GM12891 (cell line): Measurements from ENCODE around the gene IRF2BP2.

ENCODE experiments used
- DNase-seq: peaks from one replicate; pipeline ENCODE4 v3.0.0; 2011; ENCODE audit warnings: low spot score; ENCODE audit not compliant: insufficient read length
- FAIRE-seq: peaks from 2 replicates; lab custom pipeline; 2011; peaks lifted over from hg19 to GRCh38; lab: Jason Lieb, UNC
- PAX5 ChIP-seq: IDR thresholded peaks from 2 replicates; pipeline ENCODE4 v1.6.1; 2011; ENCODE audit warnings: low read length, moderate library complexity, mild to moderate bottlenecking; ENCODE audit not compliant: insufficient read depth, severe bottlenecking
- POLR2A ChIP-seq: IDR thresholded peaks from 2 replicates; pipeline ENCODE4 v1.6.1; 2011; ENCODE audit warnings: low read depth, low read length, control low read depth
- POLR2AphosphoS5 ChIP-seq: IDR thresholded peaks from 2 replicates; pipeline ENCODE4 v1.6.1; 2011; ENCODE audit warnings: low read depth, low read length, control low read depth
- POU2F2 ChIP-seq: IDR thresholded peaks from 2 replicates; pipeline ENCODE4 v1.6.1; 2011; ENCODE audit warnings: low read depth, mild to moderate bottlenecking, control low read depth, low read length, moderate library complexity
- SPI1 ChIP-seq: IDR thresholded peaks from 2 replicates; pipeline ENCODE4 v1.6.1; 2011; ENCODE audit warnings: low read depth, low read length, control low read depth
- TAF1 ChIP-seq: IDR thresholded peaks from 2 replicates; pipeline ENCODE4 v1.6.1; 2011; ENCODE audit warnings: low read depth, low read length, control low read depth

IRF2BP2 gene

GRCh38 chr1:234608911-234609690, 877 bp downstream of the IRF2BP2 start:
- FAIRE-seq = peak; percentile 67
- DNase-seq = no peak
- TF ChIP-seq TAF1 = no peak
- 0 out of 2 replicates have a peak, but pooled peaks have one; percentile 51 for TF ChIP-seq POU2F2
- TF ChIP-seq SPI1 = no peak
- peak; percentile 37 for TF ChIP-seq PAX5
- peak; percentile 74; the same call in 1 of the 2 replicates for TF ChIP-seq POLR2AphosphoS5
- peak; percentile 63 for TF ChIP-seq POLR2A

DNA sequence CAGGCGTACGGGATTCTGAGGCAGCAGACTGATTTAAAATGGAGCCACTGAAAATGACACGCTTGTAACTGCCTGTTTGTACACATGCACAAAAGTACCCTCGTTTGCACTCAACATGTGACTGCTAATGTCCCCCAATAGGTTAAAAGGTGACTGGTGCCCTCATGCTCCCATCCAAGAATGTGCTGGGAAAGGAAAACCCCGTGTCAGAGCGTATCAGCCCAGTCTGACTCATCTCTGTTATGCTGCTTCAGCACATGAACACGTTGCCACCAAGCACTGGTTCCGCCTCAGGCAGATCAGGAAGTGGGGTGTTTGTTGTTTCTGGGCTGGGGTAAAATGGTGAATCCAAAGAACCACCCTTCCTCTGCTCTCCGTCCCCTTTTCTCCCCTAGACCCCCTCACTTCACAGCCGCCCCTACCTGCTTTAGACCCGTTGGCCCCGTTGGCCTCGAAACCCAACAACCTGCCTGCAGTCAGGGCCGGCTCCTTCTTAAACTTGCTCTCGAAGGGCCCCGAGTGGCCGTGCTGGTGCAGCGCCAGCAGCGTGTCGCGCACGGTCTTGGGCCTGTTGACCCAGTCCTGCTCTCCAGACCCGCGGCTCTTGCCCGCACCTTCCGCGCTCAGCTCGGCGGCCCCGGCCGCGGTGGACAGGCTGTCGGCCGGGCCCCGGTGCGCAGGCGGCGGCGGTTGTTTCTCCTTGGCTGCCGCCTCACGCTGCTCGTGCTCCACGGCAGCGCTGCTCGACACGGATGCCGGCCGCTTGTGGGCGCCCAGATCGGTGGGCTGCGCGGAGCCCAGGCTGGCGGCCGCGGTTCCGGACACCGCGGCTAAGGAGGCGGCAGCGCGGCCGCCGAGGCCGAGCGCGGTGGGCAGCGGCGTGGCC, 1.7 kb downstream of the IRF2BP2 start:
- peak; percentile 90 for FAIRE-seq
- TF ChIP-seq PAX5 (no peak), POLR2A (peak; percentile 84; the same call in 1 of the 2 replicates), TAF1 (peak; percentile 86), POLR2AphosphoS5 (peak; percentile 95), POU2F2 (peak; percentile 60), SPI1 (peak; percentile 73)
- DNase-seq = no peak

GRCh38 chr1:234607109-234608024, 2.6 kb downstream of the IRF2BP2 start:
- FAIRE-seq (no peak), DNase-seq (no peak)
- TF ChIP-seq SPI1 = peak; percentile 12; the same call in 1 of the 2 replicates
- no peak; the same call in 1 of the 2 replicates for TF ChIP-seq TAF1
- TF ChIP-seq POU2F2 = peak; percentile 29; the same call in 1 of the 2 replicates
- TF ChIP-seq POLR2A = peak; percentile 67
- TF ChIP-seq POLR2AphosphoS5 = peak; percentile 82
- no peak for TF ChIP-seq PAX5

DNA sequence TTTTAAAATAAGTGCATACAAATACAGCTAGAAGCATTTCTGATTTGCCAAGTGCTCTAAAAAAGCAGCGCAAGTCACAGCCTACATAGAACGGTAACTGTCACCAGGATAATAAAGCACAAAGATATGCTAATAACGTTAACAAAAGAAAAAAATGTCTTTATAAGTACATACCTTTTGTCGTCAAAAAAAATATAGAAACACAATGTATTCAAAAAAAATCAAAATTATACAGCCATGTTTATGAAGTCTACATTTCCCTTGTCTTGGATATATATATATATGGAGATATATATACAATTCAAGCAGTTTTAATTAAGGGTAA, 3.2 kb downstream of the IRF2BP2 start:
- FAIRE-seq = no peak
- DNase-seq = no peak
- no peak for TF ChIP-seq PAX5
- no peak for TF ChIP-seq POU2F2
- TF ChIP-seq POLR2A = no peak
- no peak for TF ChIP-seq POLR2AphosphoS5
- no peak for TF ChIP-seq SPI1
- no peak for TF ChIP-seq TAF1

- FAIRE-seq = peak; percentile 77
- no peak for TF ChIP-seq PAX5
- peak; percentile 33; the same call in 1 of the 2 replicates for TF ChIP-seq POLR2AphosphoS5
- TF ChIP-seq TAF1 = peak; percentile 33; the same call in 1 of the 2 replicates
- TF ChIP-seq POU2F2 = no peak
- TF ChIP-seq POLR2A = peak; percentile 78; the same call in 1 of the 2 replicates
- no peak for DNase-seq
Measured at GRCh38 chr1:234605983-234606783, 3.8 kb downstream of the IRF2BP2 start.

DNA sequence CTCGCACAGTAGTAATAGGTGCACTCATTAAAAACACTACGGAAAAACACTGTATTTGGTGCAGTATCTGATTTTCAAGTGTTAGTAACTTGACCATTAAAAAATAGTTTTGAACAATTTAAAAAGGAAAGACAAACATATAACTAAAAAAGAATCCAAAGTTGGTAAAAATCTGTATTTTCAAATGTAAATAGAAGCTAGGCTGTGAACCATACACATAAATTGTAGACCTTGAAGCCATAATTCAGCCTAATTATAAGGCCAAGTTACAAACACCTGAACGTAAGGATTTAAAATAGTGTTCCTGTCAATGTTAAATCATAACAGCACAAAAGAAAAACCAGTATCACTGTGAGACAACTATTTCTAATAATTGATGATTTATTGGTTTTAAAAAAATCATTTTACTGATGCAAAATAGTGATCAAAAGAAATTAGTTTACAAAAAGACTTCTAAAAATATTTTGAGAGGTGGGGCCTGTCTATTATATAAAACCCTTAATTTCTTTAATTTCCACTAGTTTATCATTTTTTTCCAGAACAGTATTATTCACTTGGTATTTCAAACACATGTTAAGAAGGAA, 4.5 kb downstream of the IRF2BP2 start:
- no peak for TF ChIP-seq TAF1
- no peak for TF ChIP-seq PAX5
- TF ChIP-seq SPI1 = no peak
- no peak for TF ChIP-seq POU2F2
- TF ChIP-seq POLR2AphosphoS5 = no peak
- no peak for TF ChIP-seq POLR2A
- DNase-seq (no peak), FAIRE-seq (no peak)

- no peak for FAIRE-seq
- no peak for DNase-seq
- TF ChIP-seq PAX5 = no peak
- TF ChIP-seq TAF1 = no peak
- TF ChIP-seq POU2F2 = no peak
- TF ChIP-seq POLR2AphosphoS5 = no peak
- TF ChIP-seq SPI1 = no peak
- peak; percentile 47; the same call in 1 of the 2 replicates for TF ChIP-seq POLR2A
Measured at GRCh38 chr1:234604495-234605398, 5.2 kb downstream of the IRF2BP2 start.
